CD8-positive, alpha-beta memory T cell (primary cell): ENCODE measurements around the gene PGK2. TPM values are rescaled to one million over a fixed set of nuclear protein-coding genes. Genes with fewer than 3 reads are reported as not detected.

Experiments used
- CTCF ChIA-PET: fragments of 350-600 bp; sonication (Branson Sonifier 250); formaldehyde crosslinking; loops from one replicate; lab custom pipeline; 2021; ENCODE audit warnings: antibody characterized with exemption; lab: Charles Lee
- POLR2A ChIA-PET: fragments of 350-600 bp; sonication (Branson Sonifier 250); formaldehyde crosslinking; loops from one replicate; lab custom pipeline; 2021; ENCODE audit warnings: antibody characterized with exemption; lab: Charles Lee
- DNase-seq, 5 donors: peaks; one replicate each; pipeline versions ENCODE4 v3.0.0 to v3.0.0-alpha.2; 2020 to 2022; ENCODE audit warnings: mixed read lengths in 1 of 5
- H3K27ac ChIP-seq: one replicate; pipeline ENCODE4 v1.7.0; 2013; ENCODE audit warnings: low read depth, mild to moderate bottlenecking, low read length, moderate library complexity
- H3K27me3 ChIP-seq: 2 replicates; pipeline ENCODE4 v1.7.0; 2013; ENCODE audit warnings: low read length, mild to moderate bottlenecking; ENCODE audit not compliant: insufficient read depth, poor library complexity, severe bottlenecking
- H3K36me3 ChIP-seq: 2 replicates; pipeline ENCODE4 v1.7.0; 2013; ENCODE audit warnings: mild to moderate bottlenecking, low read length, moderate library complexity; ENCODE audit not compliant: insufficient read depth
- H3K4me1 ChIP-seq: 2 replicates; pipeline ENCODE4 v1.7.0; 2013; ENCODE audit warnings: mild to moderate bottlenecking, low read length, moderate library complexity; ENCODE audit not compliant: insufficient read depth
- H3K4me3 ChIP-seq: 2 replicates; pipeline ENCODE4 v1.7.0; 2013; ENCODE audit warnings: mild to moderate bottlenecking, low read length
- H3K9me3 ChIP-seq: 2 replicates; pipeline ENCODE4 v1.7.0; 2013; ENCODE audit warnings: mild to moderate bottlenecking, low read length
- H3K27ac Mint-ChIP-seq, 8 donors: one replicate each; pipeline ENCODE4 v1.8.0; 2020 to 2021; ENCODE audit warnings: mixed read lengths in 8 of 8, mild to moderate bottlenecking in 6 of 8, inconsistent platforms in 3 of 8, moderate library complexity in 3 of 8
- H3K27me3 Mint-ChIP-seq, 2 donors: one replicate each; pipeline ENCODE4 v1.8.0; 2020 to 2021; ENCODE audit warnings: mixed read lengths in 2 of 2, mild to moderate bottlenecking in 1 of 2, moderate library complexity in 1 of 2
- H3K36me3 Mint-ChIP-seq, 3 donors: one replicate each; pipeline ENCODE4 v1.8.0; 2020 to 2021; ENCODE audit warnings: mixed read lengths in 3 of 3, inconsistent platforms in 1 of 3, mild to moderate bottlenecking in 1 of 3
- H3K4me1 Mint-ChIP-seq, 3 donors: one replicate each; pipeline ENCODE4 v1.8.0; 2020 to 2021; ENCODE audit warnings: mixed read lengths in 3 of 3, inconsistent platforms in 1 of 3, mild to moderate bottlenecking in 1 of 3
- H3K4me3 Mint-ChIP-seq, 7 donors: one replicate each; pipeline ENCODE4 v1.8.0; 2020 to 2021; ENCODE audit warnings: mixed read lengths in 7 of 7, mild to moderate bottlenecking in 6 of 7, moderate library complexity in 4 of 7, inconsistent platforms in 2 of 7
- H3K9me3 Mint-ChIP-seq, 5 donors: one replicate each; pipeline ENCODE4 v1.8.0; 2020 to 2022; ENCODE audit warnings: mixed read lengths in 5 of 5, mild to moderate bottlenecking in 3 of 5, moderate library complexity in 2 of 5, inconsistent platforms in 1 of 5
- polyA plus RNA-seq: library from polyadenylated mRNA; unstranded; fragments of 300-500 nt; fragmentation: Illumina TruSeq; gene quantifications from one replicate; pipeline ENCODE4 v1.2.3, GENCODE V29; 2021
- total RNA-seq, 2 experiments: library from RNA; stranded (reverse); gene quantifications; one replicate each; pipeline ENCODE4 v1.2.3, GENCODE V29; 2021

PGK2 gene
- total and polyA plus RNA-seq, 3 experiments from 2014 or later, result not detected

DNA sequence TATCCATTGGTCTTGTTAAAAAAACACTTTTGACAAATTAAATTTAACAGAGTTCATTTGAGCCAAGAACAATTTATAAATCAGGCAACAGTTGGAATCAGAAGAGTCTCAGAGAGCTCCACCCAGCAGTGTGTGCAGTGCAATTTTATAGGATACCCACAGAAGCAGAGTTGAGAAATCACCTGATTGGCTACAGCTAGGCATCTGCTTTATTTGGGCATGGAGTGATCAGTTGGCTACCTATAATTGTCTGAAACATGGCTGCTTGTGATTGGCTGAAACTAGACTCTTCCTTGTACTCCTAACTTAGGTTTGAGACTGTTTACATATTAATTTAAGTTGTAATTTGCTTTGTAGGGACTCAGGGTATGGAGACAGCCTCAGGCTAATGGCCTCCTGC is 12.0 kb downstream of the PGK2 start:
- H3K9me3 ChIP-seq, result no peaks in the 10 kb centered on the region
- no peak overlapping the region for H3K4me3 ChIP-seq
- DNase-seq, result no peak
- H3K27me3 Mint-ChIP-seq, result no peaks in the 10 kb centered on the region
- H3K27ac ChIP-seq, result no peak overlapping the region
- no peaks in the 10 kb centered on the region for H3K36me3 ChIP-seq
- POLR2A ChIA-PET, result no interaction called here
- H3K4me1 Mint-ChIP-seq, result no peaks in the 10 kb centered on the region
- no peaks in the 10 kb centered on the region for H3K36me3 Mint-ChIP-seq
- H3K27ac Mint-ChIP-seq, result no peak overlapping the region
- CTCF ChIA-PET, result no interaction called here
- no peaks in the 10 kb centered on the region for H3K4me1 ChIP-seq
- no peak overlapping the region for H3K4me3 Mint-ChIP-seq
- no peaks in the 10 kb centered on the region for H3K27me3 ChIP-seq
- H3K9me3 Mint-ChIP-seq, result peaks cover 0 to 20% (median 6%) of the 10 kb centered on the region in 5 donors

- no peak overlapping the region for H3K27ac Mint-ChIP-seq
- Histone ChIP-seq H3K4me3 (no peak overlapping the region), H3K4me1 (no peaks in the 10 kb centered on the region), H3K27ac (no peak overlapping the region), H3K36me3 (no peaks in the 10 kb centered on the region), H3K27me3 (no peaks in the 10 kb centered on the region), H3K9me3 (no peaks in the 10 kb centered on the region)
- ChIA-PET CTCF (no interaction called here), POLR2A (no interaction called here)
- H3K36me3 Mint-ChIP-seq, result no peaks in the 10 kb centered on the region
- H3K27me3 Mint-ChIP-seq, result no peaks in the 10 kb centered on the region
- no peak overlapping the region for H3K4me3 Mint-ChIP-seq
- no peaks in the 10 kb centered on the region for H3K4me1 Mint-ChIP-seq
- peaks cover 0 to 20% (median 6%) of the 10 kb centered on the region in 5 donors for H3K9me3 Mint-ChIP-seq
- no peak for DNase-seq
Measured at GRCh38 chr6:49772285-49772684, 14.8 kb downstream of the PGK2 start.

GRCh38 chr6:49766762-49767161 is 20.3 kb downstream of the PGK2 start:
- H3K27ac Mint-ChIP-seq, result no peak overlapping the region
- Histone ChIP-seq H3K27ac (no peak overlapping the region), H3K36me3 (no peaks in the 10 kb centered on the region), H3K9me3 (no peaks in the 10 kb centered on the region), H3K4me1 (no peaks in the 10 kb centered on the region), H3K27me3 (no peaks in the 10 kb centered on the region), H3K4me3 (no peak overlapping the region)
- no peaks in the 10 kb centered on the region for H3K27me3 Mint-ChIP-seq
- peaks cover 0 to 17% (median 4%) of the 10 kb centered on the region in 5 donors for H3K9me3 Mint-ChIP-seq
- no peaks in the 10 kb centered on the region for H3K4me1 Mint-ChIP-seq
- POLR2A ChIA-PET, result no interaction called here
- DNase-seq, result no peak
- H3K4me3 Mint-ChIP-seq, result no peak overlapping the region
- CTCF ChIA-PET, result no interaction called here
- H3K36me3 Mint-ChIP-seq, result no peaks in the 10 kb centered on the region

- peaks cover 0 to 18% (median 4%) of the 10 kb centered on the region in 5 donors for H3K9me3 Mint-ChIP-seq
- ChIA-PET POLR2A (no interaction called here), CTCF (no interaction called here)
- no peaks in the 10 kb centered on the region for H3K27me3 ChIP-seq
- no peaks in the 10 kb centered on the region for H3K4me1 ChIP-seq
- H3K27ac ChIP-seq, result no peak overlapping the region
- H3K27me3 Mint-ChIP-seq, result no peaks in the 10 kb centered on the region
- H3K9me3 ChIP-seq, result no peaks in the 10 kb centered on the region
- H3K4me1 Mint-ChIP-seq, result no peaks in the 10 kb centered on the region
- no peak overlapping the region for H3K4me3 ChIP-seq
- H3K36me3 Mint-ChIP-seq, result no peaks in the 10 kb centered on the region
- H3K4me3 Mint-ChIP-seq, result no peak overlapping the region
- no peak for DNase-seq
- H3K36me3 ChIP-seq, result no peaks in the 10 kb centered on the region
- H3K27ac Mint-ChIP-seq, result no peak overlapping the region
Measured at GRCh38 chr6:49764571-49765236, 22.4 kb downstream of the PGK2 start.

DNA sequence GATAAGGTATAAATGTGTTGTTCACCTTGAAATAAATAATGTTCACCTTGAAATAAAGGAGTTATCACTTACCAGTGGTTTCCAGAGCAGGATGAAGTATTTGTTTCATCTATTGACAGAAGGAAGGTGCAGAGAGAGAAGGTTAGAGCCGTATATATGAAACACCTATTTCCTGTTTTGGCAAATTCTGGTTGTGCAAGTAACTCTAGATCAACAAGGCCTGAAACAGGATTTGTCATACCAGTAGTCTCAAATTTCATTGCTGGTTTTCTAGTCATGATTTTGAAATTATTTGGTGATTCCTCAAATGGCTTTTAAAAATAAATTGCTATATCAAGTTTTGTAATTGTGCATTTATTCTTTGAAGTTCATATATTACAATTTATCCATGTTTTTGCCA is 42.8 kb downstream of the PGK2 start, which contains the start of gene CRISP3:
Gene CRISP3 (minus strand): TSS at position 130 of the 400 bp plus-strand sequence. CDS start 21 bp downstream, at position 109.
- Histone ChIP-seq H3K4me1 (no peaks in the 10 kb centered on the region), H3K9me3 (no peaks in the 10 kb centered on the region), H3K27ac (no peak within 1 kb of the TSS), H3K27me3 (no peaks in the 10 kb centered on the region), H3K4me3 (no peak within 1 kb of the TSS), H3K36me3 (no peaks in the 10 kb centered on the region)
- Mint-ChIP-seq H3K9me3 (peaks cover 0 to 6% (median 2%) of the 10 kb centered on the region in 5 donors), H3K36me3 (no peaks in the 10 kb centered on the region), H3K4me1 (no peaks in the 10 kb centered on the region), H3K27ac (no peak within 1 kb of the TSS), H3K27me3 (no peaks in the 10 kb centered on the region), H3K4me3 (no peak within 1 kb of the TSS)
- ChIA-PET CTCF (no interaction called here), POLR2A (no interaction called here)
- DNase-seq, result no peak

GRCh38 chr6:49743429-49743828 is 43.7 kb downstream of the PGK2 start:
- no peaks in the 10 kb centered on the region for H3K36me3 Mint-ChIP-seq
- no peaks in the 10 kb centered on the region for H3K27me3 ChIP-seq
- H3K36me3 ChIP-seq, result no peaks in the 10 kb centered on the region
- H3K27me3 Mint-ChIP-seq, result no peaks in the 10 kb centered on the region
- no peak overlapping the region for H3K27ac Mint-ChIP-seq
- ChIA-PET CTCF (no interaction called here), POLR2A (no interaction called here)
- H3K4me3 Mint-ChIP-seq, result no peak overlapping the region
- no peak overlapping the region for H3K27ac ChIP-seq
- no peaks in the 10 kb centered on the region for H3K9me3 ChIP-seq
- no peaks in the 10 kb centered on the region for H3K4me1 Mint-ChIP-seq
- H3K4me3 ChIP-seq, result no peak overlapping the region
- no peak for DNase-seq
- no peaks in the 10 kb centered on the region for H3K4me1 ChIP-seq
- peaks cover 0 to 6% (median 2%) of the 10 kb centered on the region in 5 donors for H3K9me3 Mint-ChIP-seq

- H3K4me1 ChIP-seq, result no peaks in the 10 kb centered on the region
- no peak overlapping the region for H3K4me3 ChIP-seq
- H3K27ac Mint-ChIP-seq, result no peak overlapping the region
- no peaks in the 10 kb centered on the region for H3K36me3 Mint-ChIP-seq
- H3K27me3 ChIP-seq, result no peaks in the 10 kb centered on the region
- no peaks in the 10 kb centered on the region for H3K4me1 Mint-ChIP-seq
- ChIA-PET CTCF (no interaction called here), POLR2A (no interaction called here)
- peaks cover 0 to 6% (median 0%) of the 10 kb centered on the region in 5 donors for H3K9me3 Mint-ChIP-seq
- H3K27ac ChIP-seq, result no peak overlapping the region
- H3K4me3 Mint-ChIP-seq, result no peak overlapping the region
- H3K9me3 ChIP-seq, result no peaks in the 10 kb centered on the region
- no peaks in the 10 kb centered on the region for H3K36me3 ChIP-seq
- H3K27me3 Mint-ChIP-seq, result no peaks in the 10 kb centered on the region
- no peak for DNase-seq
Measured at GRCh38 chr6:49739423-49739822, 47.7 kb downstream of the PGK2 start.

DNA sequence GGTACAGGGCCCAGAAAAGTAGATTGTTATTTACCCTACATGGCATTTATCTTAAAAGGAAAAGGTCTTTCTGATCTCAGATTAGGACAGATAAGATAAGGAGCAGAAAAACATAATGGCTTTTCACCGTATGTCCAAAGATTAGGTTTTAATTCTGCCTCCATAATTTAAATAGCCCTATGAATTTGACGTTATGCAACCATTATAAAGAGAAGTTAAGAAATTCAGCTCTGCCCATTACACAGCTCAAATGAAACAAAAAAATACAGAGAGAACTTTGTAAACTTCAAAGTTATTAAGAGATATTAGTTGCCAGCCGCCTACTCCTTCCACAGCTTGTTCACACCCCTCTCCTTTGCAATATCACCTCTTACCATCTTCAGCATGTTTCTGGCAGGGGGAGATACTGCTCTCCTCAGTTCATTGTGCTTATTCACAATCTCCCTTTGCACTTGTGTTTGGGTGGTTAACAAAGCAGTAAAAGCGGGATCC is 51.0 kb downstream of the PGK2 start:
- CTCF ChIA-PET, result no interaction called here
- H3K36me3 ChIP-seq, result no peaks in the 10 kb centered on the region
- H3K27me3 ChIP-seq, result no peaks in the 10 kb centered on the region
- POLR2A ChIA-PET, result no interaction called here
- DNase-seq, result no peak
- no peak overlapping the region for H3K27ac Mint-ChIP-seq
- no peaks in the 10 kb centered on the region for H3K36me3 Mint-ChIP-seq
- no peaks in the 10 kb centered on the region for H3K27me3 Mint-ChIP-seq
- H3K9me3 Mint-ChIP-seq, result peaks cover 0 to 10% (median 0%) of the 10 kb centered on the region in 5 donors
- H3K4me3 Mint-ChIP-seq, result no peak overlapping the region
- H3K4me3 ChIP-seq, result no peak overlapping the region
- no peak overlapping the region for H3K27ac ChIP-seq
- H3K9me3 ChIP-seq, result no peaks in the 10 kb centered on the region
- no peaks in the 10 kb centered on the region for H3K4me1 ChIP-seq
- H3K4me1 Mint-ChIP-seq, result no peaks in the 10 kb centered on the region
